Spinal cord (tissue), 10 donors: ENCODE results near the gene F7. TPM values are rescaled to one million over a fixed set of nuclear protein-coding genes. Genes with fewer than 3 reads are reported as not detected.

Experiments used
- DNase-seq, 6 donors: peaks; one replicate each; pipeline versions ENCODE4 v3.0.0 to v3.0.0-alpha.2; 2013 to 2015; ENCODE audit warnings: low spot score in 6 of 6, low read depth in 4 of 6
- H3K27ac ChIP-seq: one replicate; pipeline ENCODE4 v1.5.1; 2013; ENCODE audit warnings: low read depth, low read length, control low read depth
- H3K27me3 ChIP-seq: one replicate; pipeline ENCODE4 v1.6.1; 2013; ENCODE audit warnings: low read length; ENCODE audit not compliant: control insufficient read depth, insufficient read depth
- H3K36me3 ChIP-seq: one replicate; pipeline ENCODE4 v1.6.1; 2013; ENCODE audit warnings: low read length; ENCODE audit not compliant: control insufficient read depth, insufficient read depth
- H3K4me1 ChIP-seq: one replicate; pipeline ENCODE4 v1.6.1; 2013; ENCODE audit warnings: low read length; ENCODE audit not compliant: control insufficient read depth, insufficient read depth
- H3K4me3 ChIP-seq: one replicate; pipeline ENCODE4 v1.5.1; 2013; ENCODE audit warnings: low read depth, low read length, control low read depth
- H3K9me3 ChIP-seq: one replicate; pipeline ENCODE4 v1.6.1; 2013; ENCODE audit warnings: low read length; ENCODE audit not compliant: control insufficient read depth, insufficient read depth
- WGBS: methylation state at CpG from one replicate; pipeline ENCODE4 v1.1.5; 2013; ENCODE audit warnings: missing lambda C conversion rate; ENCODE audit not compliant: insufficient coverage; 5-methylcytosine and 5-hydroxymethylcytosine counted together
- polyA plus RNA-seq, 2 donors: library from polyadenylated mRNA; unstranded; fragments of 120-200 nt; gene quantifications; one replicate each; pipeline ENCODE4 v1.2.1, GENCODE V29; 2013; ENCODE audit not compliant: insufficient read length in 2 of 2
- small RNA-seq: library from RNA; depleted of rRNA; stranded (forward); fragments of <200 nt; gene quantifications from one replicate; pipeline ENCODE3, GENCODE V24; 2014; ENCODE audit warnings: low replicate concordance
- total RNA-seq, 2 donors: library from RNA; depleted of rRNA in 1 of 2; stranded (reverse); fragments of 120-200 nt in 1 of 2; fragments of >200 nt in 1 of 2; gene quantifications; one replicate each; pipeline versions ENCODE4 v1.2.3 to v1.2.4, GENCODE V29; 2013 to 2014
- donor health status: healthy.

Gene F7
- total and polyA plus RNA-seq, 4 donors: 0.40 to 3.3 (median 2.4) TPM

DNA sequence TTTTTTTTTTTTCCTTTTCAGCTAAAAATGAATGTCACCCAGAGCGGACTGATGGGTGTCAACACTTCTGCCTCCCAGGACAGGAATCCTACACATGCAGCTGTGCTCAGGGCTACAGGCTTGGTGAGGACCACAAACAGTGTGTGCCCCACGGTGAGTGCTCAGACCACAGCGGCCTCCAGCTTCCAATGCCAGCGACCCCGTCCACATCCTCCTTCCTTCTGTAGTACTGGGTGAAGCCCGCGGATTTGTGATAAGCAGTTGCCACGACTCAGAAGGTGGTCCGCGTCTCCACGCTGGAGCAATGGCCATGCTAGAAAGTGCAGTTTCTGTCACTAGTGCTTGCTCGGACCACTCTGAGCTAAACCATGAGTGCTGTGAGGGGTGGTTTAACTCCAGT is 58.9 kb downstream of the F7 start:
- no peaks in the 10 kb centered on the region for H3K9me3 ChIP-seq
- H3K36me3 ChIP-seq: peaks cover 2% of the 10 kb centered on the region
- peaks cover 16% of the 10 kb centered on the region for H3K27me3 ChIP-seq
- H3K27ac ChIP-seq: no peak overlapping the region
- 80% methylated on average over 10 of the region's 12 CpGs for WGBS
- peaks cover 9% of the 10 kb centered on the region for H3K4me1 ChIP-seq
- no peak for DNase-seq
- no peak overlapping the region for H3K4me3 ChIP-seq

DNA sequence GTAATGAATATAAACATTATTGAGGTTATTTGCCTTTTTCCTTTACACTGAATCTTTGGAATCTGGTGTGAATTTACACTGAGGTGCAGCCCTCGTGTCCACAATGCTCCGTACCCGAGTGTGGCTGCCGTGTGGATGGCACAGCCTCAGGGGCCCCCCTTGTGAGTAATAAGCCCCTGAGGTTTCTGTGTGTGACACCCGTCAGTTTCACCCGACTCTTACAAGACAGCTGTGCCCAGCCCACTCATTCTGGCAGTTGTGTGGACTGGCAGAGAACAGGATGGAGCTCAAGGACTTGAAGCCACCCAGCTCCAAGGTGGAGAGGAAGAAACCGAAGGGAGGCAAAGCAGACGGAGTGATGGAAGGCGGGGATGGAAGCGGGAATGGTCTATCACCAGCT is 60.7 kb downstream of the F7 start:
- H3K9me3 ChIP-seq: no peaks in the 10 kb centered on the region
- H3K36me3 ChIP-seq: peaks cover 8% of the 10 kb centered on the region
- DNase-seq: no peak
- peaks cover 12% of the 10 kb centered on the region for H3K27me3 ChIP-seq
- peaks cover 7% of the 10 kb centered on the region for H3K4me1 ChIP-seq
- WGBS: 97% methylated on average over 8 of the region's 10 CpGs
- H3K27ac ChIP-seq: no peak overlapping the region
- no peak overlapping the region for H3K4me3 ChIP-seq

DNA sequence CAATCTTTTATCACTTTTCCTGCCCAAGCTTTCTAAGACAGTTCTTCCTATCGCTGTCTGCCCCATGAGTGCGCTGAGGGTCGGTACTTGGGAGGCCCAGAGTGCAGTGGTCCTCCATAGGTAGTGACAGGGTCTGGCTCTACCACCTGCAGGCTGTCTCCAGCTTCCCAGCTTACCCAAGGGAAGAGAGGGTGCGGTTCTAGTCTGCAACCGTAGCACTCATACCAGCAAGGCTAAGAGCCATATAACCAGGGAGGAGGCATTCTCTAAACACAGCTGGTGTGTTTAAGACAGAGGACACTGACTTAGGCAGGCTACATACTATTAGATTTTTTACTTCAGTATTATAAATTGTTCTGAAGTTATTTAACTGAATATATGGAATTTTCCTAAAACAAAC is 61.1 kb downstream of the F7 start:
- WGBS: 100% methylated on average over 3 of the region's 5 CpGs
- no peak for DNase-seq
- H3K27me3 ChIP-seq: peaks cover 10% of the 10 kb centered on the region
- peaks cover 12% of the 10 kb centered on the region for H3K36me3 ChIP-seq
- H3K4me1 ChIP-seq: peaks cover 7% of the 10 kb centered on the region
- no peaks in the 10 kb centered on the region for H3K9me3 ChIP-seq
- H3K27ac ChIP-seq: no peak overlapping the region
- H3K4me3 ChIP-seq: no peak overlapping the region

DNA sequence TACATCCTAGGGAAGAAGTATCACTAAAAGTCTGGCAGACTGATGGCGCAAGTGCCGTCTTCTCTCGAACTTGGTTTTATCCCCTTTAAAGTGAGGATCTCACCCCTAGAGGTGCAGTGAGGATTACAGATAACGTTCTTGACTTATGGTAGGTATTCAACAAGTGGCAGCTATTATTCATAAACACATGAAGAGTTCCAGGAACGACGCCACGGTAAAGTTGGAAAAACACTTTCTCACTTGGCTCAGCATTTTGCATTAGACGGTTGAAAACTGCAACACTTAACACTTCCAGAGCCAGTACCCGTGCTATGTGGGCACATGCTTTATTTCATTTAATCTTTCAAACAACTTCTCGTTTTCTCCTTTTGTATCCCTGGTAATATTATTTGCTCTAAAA is 61.6 kb downstream of the F7 start:
- Histone ChIP-seq H3K36me3 (peaks cover 17% of the 10 kb centered on the region), H3K27me3 (peaks cover 10% of the 10 kb centered on the region), H3K4me1 (peaks cover 7% of the 10 kb centered on the region), H3K27ac (no peak overlapping the region), H3K9me3 (no peaks in the 10 kb centered on the region), H3K4me3 (no peak overlapping the region)
- WGBS: 100% methylated on average over 4 of the region's 10 CpGs
- DNase-seq: peak in 1 of 6 donors; percentile 46

DNA sequence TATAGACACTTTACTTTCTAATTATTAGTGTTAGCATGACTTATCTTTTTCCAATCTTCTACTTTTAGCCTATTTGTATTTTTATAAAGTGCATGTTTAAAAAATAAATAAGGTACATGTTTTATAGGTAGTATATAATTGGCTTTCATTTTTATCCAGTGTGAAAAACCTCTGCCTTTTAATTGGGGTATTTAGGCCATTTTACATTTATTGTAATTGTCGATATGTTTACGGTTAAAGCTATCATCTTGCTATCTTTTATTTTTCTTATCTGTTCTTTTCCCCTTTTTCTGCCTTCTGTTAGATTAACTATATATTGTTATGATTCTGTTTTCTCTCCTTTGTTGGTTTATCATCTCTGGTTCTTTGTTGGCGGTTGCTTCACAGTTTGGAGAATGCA is 62.0 kb downstream of the F7 start:
- Histone ChIP-seq H3K4me1 (peaks cover 7% of the 10 kb centered on the region), H3K4me3 (no peak overlapping the region), H3K36me3 (peaks cover 20% of the 10 kb centered on the region), H3K27me3 (peaks cover 10% of the 10 kb centered on the region), H3K9me3 (no peaks in the 10 kb centered on the region), H3K27ac (no peak overlapping the region)
- DNase-seq: no peak
- no CpG with 5 or more reads among the region's 3 CpGs for WGBS

DNA sequence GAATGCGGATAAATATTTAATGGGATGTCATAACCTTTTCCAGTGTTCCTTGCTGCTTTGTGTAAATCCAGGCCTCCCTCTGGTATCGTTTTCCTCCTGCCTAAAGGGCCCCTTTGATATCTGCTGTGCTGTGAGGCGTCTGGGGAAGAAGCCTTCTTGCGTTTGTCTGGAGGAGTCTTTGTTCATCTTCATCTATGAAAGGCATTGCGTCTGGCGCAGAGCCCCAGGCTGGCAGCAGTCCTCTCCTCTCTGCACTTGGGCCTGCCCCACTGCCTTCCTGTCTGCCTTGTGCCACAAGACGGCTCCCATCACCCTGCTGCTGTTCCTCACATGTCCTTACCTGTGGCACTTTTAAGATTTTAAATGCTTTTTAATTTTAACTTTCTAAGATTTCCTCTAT is 62.6 kb downstream of the F7 start:
- WGBS: 62% methylated on average over 5 of the region's 7 CpGs
- Histone ChIP-seq H3K27ac (no peak overlapping the region), H3K4me3 (no peak overlapping the region), H3K36me3 (peaks cover 24% of the 10 kb centered on the region), H3K9me3 (no peaks in the 10 kb centered on the region), H3K4me1 (peaks cover 2% of the 10 kb centered on the region), H3K27me3 (peaks cover 5% of the 10 kb centered on the region)
- peak in 2 of 6 donors; percentile 8 to 43 for DNase-seq

DNA sequence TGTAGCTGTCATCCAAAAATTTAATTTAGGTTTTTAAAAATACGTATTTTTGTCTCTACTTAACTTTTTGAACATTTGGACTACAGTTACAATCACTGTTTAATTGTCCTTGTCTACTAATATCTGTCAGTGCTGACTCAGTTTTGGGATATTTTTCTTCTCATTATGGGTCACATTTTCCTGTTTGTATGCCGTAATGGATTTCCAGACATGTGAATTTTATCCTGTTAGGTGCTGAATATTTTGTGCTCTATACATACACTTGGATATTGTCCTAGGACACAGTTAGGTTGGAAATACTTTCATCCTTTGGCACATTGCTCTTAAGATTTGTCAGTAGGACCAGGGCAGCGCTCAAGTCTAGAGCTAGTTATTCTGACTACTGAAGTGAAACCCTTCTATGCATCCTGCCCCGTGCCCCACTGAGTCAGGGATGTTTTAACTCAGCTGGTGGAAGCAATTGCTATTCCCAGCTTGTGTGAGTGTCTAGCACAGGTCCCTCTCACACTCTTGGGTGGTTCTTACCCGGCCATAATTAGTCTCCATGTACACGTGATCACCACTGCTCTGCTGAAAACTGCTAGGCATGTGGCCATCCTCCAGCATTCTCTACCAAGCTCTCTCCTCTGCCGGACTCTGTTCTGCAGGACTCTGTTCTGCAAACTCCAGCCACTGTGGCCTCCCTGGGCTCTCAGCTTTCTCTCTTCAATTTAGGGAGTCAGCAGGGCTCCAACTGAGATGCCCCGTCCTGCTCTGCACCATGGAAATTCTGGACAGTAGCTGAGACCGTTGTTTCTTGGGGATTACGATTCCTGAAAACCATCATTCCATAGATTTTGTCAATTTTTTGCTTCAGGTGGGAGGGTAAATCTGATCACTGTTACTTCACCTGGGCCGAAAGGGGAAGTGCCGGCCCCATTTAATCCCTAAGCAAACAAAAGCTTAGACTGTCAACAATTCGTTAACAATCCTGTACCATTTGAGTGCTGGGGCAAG is 64.0 kb downstream of the F7 start:
- Histone ChIP-seq H3K27ac (no peak overlapping the region), H3K36me3 (peaks cover 27% of the 10 kb centered on the region), H3K27me3 (no peaks in the 10 kb centered on the region), H3K9me3 (no peaks in the 10 kb centered on the region), H3K4me1 (no peaks in the 10 kb centered on the region), H3K4me3 (no peak overlapping the region)
- 93% methylated on average over 7 of the region's 13 CpGs for WGBS
- no peak for DNase-seq

Small RNAs within 50 kb of the gene (small RNA-seq; reads per million reads assigned to genes)
- gene AL137002.1: not detected

Other genes starting within 250 kb of the F7 start
- 10 to 100 TPM; 46.3 to 59.3 TPM for gene MCF2L, start 136.6 kb upstream of the F7 start, total RNA-seq
- 100 to 1,000 TPM; 125 to 136 TPM for gene MCF2L, start 136.6 kb upstream of the F7 start, polyA plus RNA-seq
- 10 to 100 TPM in 1 of 2 donors, 1 to 10 TPM in 1; 4.9 to 19.9 TPM for gene F10, start 17.0 kb downstream of the F7 start, total RNA-seq
- 1 to 10 TPM; 3.2 to 6.0 TPM for gene F10, start 17.0 kb downstream of the F7 start, polyA plus RNA-seq
- gene PROZ, start 52.9 kb downstream of the F7 start, total RNA-seq: not detected
- under 1 TPM; 0.17 to 0.39 TPM for gene PROZ, start 52.9 kb downstream of the F7 start, polyA plus RNA-seq
- 10 to 100 TPM; 47.7 to 51.5 TPM for gene PCID2, start 102.9 kb downstream of the F7 start, total RNA-seq
- gene PCID2, start 102.9 kb downstream of the F7 start, polyA plus RNA-seq: 10 to 100 TPM; 32.4 to 43.2 TPM
- gene CUL4A, start 103.8 kb downstream of the F7 start, total RNA-seq: 10 to 100 TPM; 59.3 to 64.5 TPM
- gene CUL4A, start 103.8 kb downstream of the F7 start, polyA plus RNA-seq: 10 to 100 TPM; 45.3 to 51.2 TPM
- 100 to 1,000 TPM in 1 of 2 donors, 10 to 100 TPM in 1; 98.0 to 117 TPM for gene LAMP1, start 191.4 kb downstream of the F7 start, total RNA-seq
- 100 to 1,000 TPM; 147 to 154 TPM for gene LAMP1, start 191.4 kb downstream of the F7 start, polyA plus RNA-seq